Astrocyte of the spinal cord (primary cell): ENCODE measurements around the gene SMCHD1.
"Not testable (repeated sequence)": the region's sequence is repeated elsewhere in the genome, so short reads cannot be mapped to it uniquely, and the experiment has no call there.

Experiments
- DNase-seq: peaks from one replicate; pipeline ENCODE4 v3.0.0; 2011; ENCODE audit warnings: low read depth, low spot score
- H3K4me3 ChIP-seq: 2 replicates; pipeline ENCODE4 v1.5.1; 2011; ENCODE audit warnings: low read depth, mild to moderate bottlenecking, low read length, moderate library complexity
- in situ Hi-C: cut with HindIII; loops from 2 replicates; pipeline ENCODE4 v1.10.0; 2017; ENCODE audit warnings: low sequenced_read_pairs
- TF ChIP-seq, protein P1 (sequence below): IDR thresholded peaks from 2 replicates; pipeline ENCODE4 v1.5.1; 2012; ENCODE audit warnings: low read depth, mild to moderate bottlenecking, low read length, inconsistent platforms

Gene SMCHD1

DNA sequence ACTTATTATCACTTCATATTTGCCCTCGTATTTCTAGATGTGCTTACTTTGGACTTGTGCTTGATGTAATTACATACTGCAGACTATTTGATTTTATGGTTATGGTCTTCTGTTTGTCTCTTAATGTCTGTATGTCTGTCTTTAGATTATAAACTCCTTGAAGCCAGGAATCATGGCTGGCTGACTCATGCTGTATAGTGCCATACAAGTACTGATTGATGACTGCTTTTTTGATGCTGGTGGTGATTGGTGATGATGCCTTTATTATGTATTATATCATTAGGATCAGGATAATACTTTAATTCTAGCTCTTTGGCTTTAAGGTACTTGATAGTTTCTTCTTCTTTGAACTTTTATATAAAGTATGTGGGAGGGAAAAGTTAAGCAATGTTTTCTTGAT, 17.3 kb downstream of the SMCHD1 start:
- in situ Hi-C loops = no loop called here
- TF ChIP-seq, protein P1, sequence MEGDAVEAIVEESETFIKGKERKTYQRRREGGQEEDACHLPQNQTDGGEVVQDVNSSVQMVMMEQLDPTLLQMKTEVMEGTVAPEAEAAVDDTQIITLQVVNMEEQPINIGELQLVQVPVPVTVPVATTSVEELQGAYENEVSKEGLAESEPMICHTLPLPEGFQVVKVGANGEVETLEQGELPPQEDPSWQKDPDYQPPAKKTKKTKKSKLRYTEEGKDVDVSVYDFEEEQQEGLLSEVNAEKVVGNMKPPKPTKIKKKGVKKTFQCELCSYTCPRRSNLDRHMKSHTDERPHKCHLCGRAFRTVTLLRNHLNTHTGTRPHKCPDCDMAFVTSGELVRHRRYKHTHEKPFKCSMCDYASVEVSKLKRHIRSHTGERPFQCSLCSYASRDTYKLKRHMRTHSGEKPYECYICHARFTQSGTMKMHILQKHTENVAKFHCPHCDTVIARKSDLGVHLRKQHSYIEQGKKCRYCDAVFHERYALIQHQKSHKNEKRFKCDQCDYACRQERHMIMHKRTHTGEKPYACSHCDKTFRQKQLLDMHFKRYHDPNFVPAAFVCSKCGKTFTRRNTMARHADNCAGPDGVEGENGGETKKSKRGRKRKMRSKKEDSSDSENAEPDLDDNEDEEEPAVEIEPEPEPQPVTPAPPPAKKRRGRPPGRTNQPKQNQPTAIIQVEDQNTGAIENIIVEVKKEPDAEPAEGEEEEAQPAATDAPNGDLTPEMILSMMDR = no peak
- H3K4me3 ChIP-seq = no peak overlapping the region
- DNase-seq = no peak

GRCh38 chr18:2678933-2679332, 23.4 kb downstream of the SMCHD1 start:
- DNase-seq, in situ Hi-C loops, H3K4me3 ChIP-seq: not testable (repeated sequence)

- in situ Hi-C loops = no loop called here
- TF ChIP-seq, protein P1 = no peak
- no peak overlapping the region for H3K4me3 ChIP-seq
- DNase-seq = no peak
Measured at GRCh38 chr18:2680216-2680792, 24.8 kb downstream of the SMCHD1 start.

- DNase-seq = no peak
- no peak overlapping the region for H3K4me3 ChIP-seq
- TF ChIP-seq, protein P1 = no peak
- in situ Hi-C loops = no loop called here
Measured at GRCh38 chr18:2681993-2682603, 26.6 kb downstream of the SMCHD1 start.

DNA sequence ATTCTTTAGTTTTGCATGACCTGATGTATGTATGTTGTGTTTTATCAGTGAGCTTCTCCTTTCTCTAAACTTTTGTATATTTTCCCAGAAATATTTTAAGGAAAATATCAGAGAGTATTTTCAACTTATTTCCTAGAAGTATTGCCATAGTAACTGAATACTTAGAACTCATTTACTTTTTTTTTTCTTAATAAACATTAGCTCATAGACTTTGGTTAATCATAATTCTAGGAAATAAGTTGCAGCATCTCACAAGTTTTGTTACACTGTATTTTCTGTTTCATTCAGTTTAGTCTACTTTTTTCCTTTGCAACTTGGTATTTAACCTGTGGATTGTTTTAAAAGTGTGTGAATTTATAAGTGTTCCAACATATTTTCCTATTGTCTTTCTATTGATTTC, 27.5 kb downstream of the SMCHD1 start:
- TF ChIP-seq, protein P1 = no peak
- no peak overlapping the region for H3K4me3 ChIP-seq
- no peak for DNase-seq
- in situ Hi-C loops = no loop called here

DNA sequence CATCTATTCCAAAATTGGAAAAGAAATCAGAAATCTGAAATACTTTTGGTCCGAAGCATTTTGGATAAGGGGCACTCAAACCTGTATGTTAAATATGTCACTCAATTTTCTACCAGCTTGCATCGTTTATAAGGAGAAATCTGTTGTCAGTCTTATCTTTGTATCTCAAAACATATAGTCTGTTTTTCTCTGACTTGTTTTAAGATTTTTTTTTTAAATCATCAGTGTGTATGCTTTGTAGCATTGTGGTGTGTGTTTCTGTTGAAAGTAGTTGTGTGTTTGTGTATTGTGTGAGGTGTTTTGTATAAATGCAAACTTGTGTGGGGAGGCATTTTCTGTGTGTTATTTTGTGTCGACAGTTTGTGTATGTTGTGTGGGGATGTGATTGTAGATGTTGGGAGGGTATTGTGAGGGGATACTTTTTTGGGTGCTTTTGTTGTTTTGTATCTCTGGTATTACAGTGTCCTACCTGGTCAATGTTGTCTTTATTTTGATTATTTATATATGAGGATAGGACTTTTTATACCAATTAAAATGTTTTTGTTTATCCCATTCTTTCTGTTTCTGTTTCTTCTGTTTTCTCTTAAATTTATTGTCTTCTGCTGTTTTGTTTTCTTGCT, 30.9 kb downstream of the SMCHD1 start:
- no peak overlapping the region for H3K4me3 ChIP-seq
- DNase-seq = no peak
- TF ChIP-seq, protein P1 = no peak
- in situ Hi-C loops = no loop called here

DNA sequence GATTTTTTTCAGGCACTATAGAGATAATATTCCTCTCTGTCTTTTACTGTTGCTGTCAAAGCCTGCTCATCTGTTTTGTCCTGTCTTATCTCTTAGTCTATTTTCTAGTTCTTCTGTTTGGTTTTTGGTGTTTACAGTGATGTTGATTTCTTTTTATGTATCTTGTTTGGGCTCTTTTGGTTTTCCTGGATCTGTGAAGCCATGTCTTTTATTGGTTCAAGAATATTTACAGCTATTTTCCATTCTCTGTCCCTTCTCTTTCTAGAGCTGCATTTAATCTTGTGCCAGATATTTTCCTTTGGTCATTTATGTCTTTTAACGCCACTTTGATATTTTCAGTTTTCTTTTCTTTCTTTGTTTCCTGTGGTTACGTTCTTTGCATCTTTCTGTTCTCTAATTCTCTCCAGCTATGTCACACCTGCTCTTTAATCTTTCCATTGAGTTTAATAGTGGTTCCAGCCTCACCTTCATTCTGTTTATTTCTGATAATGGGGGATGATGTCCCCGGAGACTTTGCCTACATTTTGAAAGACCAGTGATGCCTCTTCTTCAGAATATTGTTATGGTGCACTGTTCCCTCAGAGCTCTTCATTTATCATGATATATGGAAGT, 32.0 kb downstream of the SMCHD1 start:
- TF ChIP-seq, protein P1 = no peak
- H3K4me3 ChIP-seq = no peak overlapping the region
- in situ Hi-C loops = no loop called here
- no peak for DNase-seq
